ENCODE results near the gene ZBTB44. TPM values are rescaled to one million over a fixed set of nuclear protein-coding genes. Genes with fewer than 3 reads are reported as not detected.

ZBTB44 gene
- total RNA-seq, 1 experiment from 2014 or later, result 66.4 TPM

DNA sequence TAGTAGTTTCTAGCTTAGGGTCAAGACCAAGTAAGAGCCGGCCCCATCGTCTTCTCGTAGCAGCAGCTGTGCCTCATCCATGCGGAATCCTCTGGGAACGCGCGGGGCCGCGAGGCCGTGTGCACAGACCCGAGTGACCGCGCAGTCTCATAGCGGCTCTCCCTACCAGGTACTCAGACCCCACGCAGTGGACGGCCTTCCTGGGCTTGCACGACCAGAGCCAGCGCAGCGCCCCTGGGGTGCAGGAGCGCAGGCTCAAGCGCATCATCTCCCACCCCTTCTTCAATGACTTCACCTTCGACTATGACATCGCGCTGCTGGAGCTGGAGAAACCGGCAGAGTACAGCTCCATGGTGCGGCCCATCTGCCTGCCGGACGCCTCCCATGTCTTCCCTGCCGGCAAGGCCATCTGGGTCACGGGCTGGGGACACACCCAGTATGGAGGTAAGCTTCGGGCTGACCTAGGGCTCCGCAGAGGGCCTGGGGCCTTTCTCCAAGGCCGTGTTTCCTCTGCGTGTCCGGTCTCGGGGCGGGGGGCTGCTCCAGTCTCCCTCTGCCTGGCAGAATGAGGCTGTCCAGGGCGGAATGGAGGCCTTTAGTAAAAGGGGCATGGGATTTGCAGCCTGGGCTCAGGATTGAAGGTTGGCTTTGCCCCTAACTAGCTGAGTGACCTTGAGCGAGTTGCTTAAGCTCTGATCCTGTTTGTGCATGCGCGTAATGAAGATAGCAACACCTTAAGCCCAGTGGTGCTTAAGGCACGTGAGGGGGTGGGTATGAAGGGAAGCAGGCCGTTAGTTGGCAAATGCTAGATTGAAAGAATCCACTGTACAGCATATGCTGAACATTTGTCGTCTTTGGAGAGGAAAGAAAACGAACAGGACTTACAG, 106.2 kb downstream of the ZBTB44 start:
- Histone ChIP-seq H3K4me3 (ENCODE audit: low read depth in 2 of 2, low read length in 2 of 2) (no peak overlapping the region), H3K27ac (ENCODE audit: low read length) (no peak overlapping the region), H3K36me3 (ENCODE audit: control insufficient read depth, insufficient read depth, low read length) (no peaks in the 10 kb centered on the region), H3K4me1 (ENCODE audit: control insufficient read depth, insufficient read depth, low read length) (0 out of 2 replicates have a peak, but pooled peaks cover 2% of the 10 kb centered on the region), H3K9me3 (ENCODE audit: control insufficient read depth, insufficient read depth, low read depth, low read length) (no peaks in the 10 kb centered on the region), H3K27me3 (ENCODE audit: control insufficient read depth, insufficient read depth, low read length) (no peaks in the 10 kb centered on the region)
- ChIA-PET CTCF (no interaction called here), POLR2A (no interaction called here)
- ATAC-seq (no peak), DNase-seq (ENCODE audit: low read depth, low spot score) (no peak)
- intact Hi-C loops (cut with micrococcal nuclease; ENCODE audit: unreplicated experiment) (no loop called here), in situ Hi-C loops (cut with HindIII; ENCODE audit: low pct_unique_long_range_greater_than_20kb, low sequenced_read_pairs) (no loop called here)
- TF ChIP-seq, protein P1, sequence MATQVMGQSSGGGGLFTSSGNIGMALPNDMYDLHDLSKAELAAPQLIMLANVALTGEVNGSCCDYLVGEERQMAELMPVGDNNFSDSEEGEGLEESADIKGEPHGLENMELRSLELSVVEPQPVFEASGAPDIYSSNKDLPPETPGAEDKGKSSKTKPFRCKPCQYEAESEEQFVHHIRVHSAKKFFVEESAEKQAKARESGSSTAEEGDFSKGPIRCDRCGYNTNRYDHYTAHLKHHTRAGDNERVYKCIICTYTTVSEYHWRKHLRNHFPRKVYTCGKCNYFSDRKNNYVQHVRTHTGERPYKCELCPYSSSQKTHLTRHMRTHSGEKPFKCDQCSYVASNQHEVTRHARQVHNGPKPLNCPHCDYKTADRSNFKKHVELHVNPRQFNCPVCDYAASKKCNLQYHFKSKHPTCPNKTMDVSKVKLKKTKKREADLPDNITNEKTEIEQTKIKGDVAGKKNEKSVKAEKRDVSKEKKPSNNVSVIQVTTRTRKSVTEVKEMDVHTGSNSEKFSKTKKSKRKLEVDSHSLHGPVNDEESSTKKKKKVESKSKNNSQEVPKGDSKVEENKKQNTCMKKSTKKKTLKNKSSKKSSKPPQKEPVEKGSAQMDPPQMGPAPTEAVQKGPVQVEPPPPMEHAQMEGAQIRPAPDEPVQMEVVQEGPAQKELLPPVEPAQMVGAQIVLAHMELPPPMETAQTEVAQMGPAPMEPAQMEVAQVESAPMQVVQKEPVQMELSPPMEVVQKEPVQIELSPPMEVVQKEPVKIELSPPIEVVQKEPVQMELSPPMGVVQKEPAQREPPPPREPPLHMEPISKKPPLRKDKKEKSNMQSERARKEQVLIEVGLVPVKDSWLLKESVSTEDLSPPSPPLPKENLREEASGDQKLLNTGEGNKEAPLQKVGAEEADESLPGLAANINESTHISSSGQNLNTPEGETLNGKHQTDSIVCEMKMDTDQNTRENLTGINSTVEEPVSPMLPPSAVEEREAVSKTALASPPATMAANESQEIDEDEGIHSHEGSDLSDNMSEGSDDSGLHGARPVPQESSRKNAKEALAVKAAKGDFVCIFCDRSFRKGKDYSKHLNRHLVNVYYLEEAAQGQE (IDR thresholded peaks at IDR 0.05; ENCODE audit: insufficient read depth in 1 of 2, low read depth in 2 of 2, low read length in 1 of 2), result no peak
- no peak for TF ChIP-seq POLR2AphosphoS5 (IDR thresholded peaks at IDR 0.05; ENCODE audit: low read depth, low read length)
- TF ChIP-seq SIN3A (IDR thresholded peaks at IDR 0.05; ENCODE audit: borderline replicate concordance, insufficient read depth, low read depth, low read length), result no peak
- TF ChIP-seq, protein P2, sequence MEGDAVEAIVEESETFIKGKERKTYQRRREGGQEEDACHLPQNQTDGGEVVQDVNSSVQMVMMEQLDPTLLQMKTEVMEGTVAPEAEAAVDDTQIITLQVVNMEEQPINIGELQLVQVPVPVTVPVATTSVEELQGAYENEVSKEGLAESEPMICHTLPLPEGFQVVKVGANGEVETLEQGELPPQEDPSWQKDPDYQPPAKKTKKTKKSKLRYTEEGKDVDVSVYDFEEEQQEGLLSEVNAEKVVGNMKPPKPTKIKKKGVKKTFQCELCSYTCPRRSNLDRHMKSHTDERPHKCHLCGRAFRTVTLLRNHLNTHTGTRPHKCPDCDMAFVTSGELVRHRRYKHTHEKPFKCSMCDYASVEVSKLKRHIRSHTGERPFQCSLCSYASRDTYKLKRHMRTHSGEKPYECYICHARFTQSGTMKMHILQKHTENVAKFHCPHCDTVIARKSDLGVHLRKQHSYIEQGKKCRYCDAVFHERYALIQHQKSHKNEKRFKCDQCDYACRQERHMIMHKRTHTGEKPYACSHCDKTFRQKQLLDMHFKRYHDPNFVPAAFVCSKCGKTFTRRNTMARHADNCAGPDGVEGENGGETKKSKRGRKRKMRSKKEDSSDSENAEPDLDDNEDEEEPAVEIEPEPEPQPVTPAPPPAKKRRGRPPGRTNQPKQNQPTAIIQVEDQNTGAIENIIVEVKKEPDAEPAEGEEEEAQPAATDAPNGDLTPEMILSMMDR (IDR thresholded peaks at IDR 0.05), result no peak
- TF ChIP-seq TCF7L2 (IDR thresholded peaks at IDR 0.05; ENCODE audit: low read depth, low read length), result no peak
- BruUV-seq (replicated peaks), result no TSS peak

DNA sequence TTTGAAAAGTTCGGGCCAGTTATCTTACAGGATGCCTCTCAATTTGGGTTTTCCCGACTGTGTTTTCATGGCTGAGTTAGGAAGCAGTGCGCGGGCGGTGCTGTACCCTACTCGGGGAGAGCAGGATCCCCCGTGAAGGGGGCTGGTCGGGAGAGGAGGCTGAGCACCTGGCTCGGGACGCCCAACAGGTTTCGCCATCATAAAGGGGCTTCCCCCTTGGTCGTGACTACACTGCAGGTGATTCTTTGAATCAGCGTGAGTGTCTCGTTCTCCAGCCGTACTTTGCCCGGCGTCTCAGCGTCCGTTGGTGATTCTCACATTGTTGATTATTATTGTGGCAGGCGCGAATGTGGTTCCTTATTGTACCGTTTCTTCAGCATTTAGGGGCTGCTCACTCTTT, 108.6 kb downstream of the ZBTB44 start:
- BruUV-seq (replicated peaks), result no TSS peak
- POLR2A ChIA-PET, result interaction anchor here (0.7 kb wide), 1 partner anchor 110 kb away, joined by 8 read pairs; no protein-coding TSS in a partner anchor
- intact Hi-C loops (cut with micrococcal nuclease; ENCODE audit: unreplicated experiment) (no loop called here), in situ Hi-C loops (cut with HindIII; ENCODE audit: low pct_unique_long_range_greater_than_20kb, low sequenced_read_pairs) (no loop called here)
- H3K4me3 ChIP-seq (ENCODE audit: low read depth in 2 of 2, low read length in 2 of 2), result no peak overlapping the region
- TF ChIP-seq, protein P1 (IDR thresholded peaks at IDR 0.05; ENCODE audit: insufficient read depth in 1 of 2, low read depth in 2 of 2, low read length in 1 of 2), result no peak
- TF ChIP-seq TCF7L2 (IDR thresholded peaks at IDR 0.05; ENCODE audit: low read depth, low read length) (no peak), POLR2AphosphoS5 (IDR thresholded peaks at IDR 0.05; ENCODE audit: low read depth, low read length) (no peak), SIN3A (IDR thresholded peaks at IDR 0.05; ENCODE audit: borderline replicate concordance, insufficient read depth, low read depth, low read length) (no peak)
- TF ChIP-seq, protein P2 (IDR thresholded peaks at IDR 0.05), result no peak
- H3K36me3 ChIP-seq (ENCODE audit: control insufficient read depth, insufficient read depth, low read length), result no peaks in the 10 kb centered on the region
- H3K4me1 ChIP-seq (ENCODE audit: control insufficient read depth, insufficient read depth, low read length), result no peaks in the 10 kb centered on the region
- CTCF ChIA-PET, result no interaction called here
- H3K27me3 ChIP-seq (ENCODE audit: control insufficient read depth, insufficient read depth, low read length), result no peaks in the 10 kb centered on the region
- no peak overlapping the region for H3K27ac ChIP-seq (ENCODE audit: low read length)
- ATAC-seq (no peak), DNase-seq (ENCODE audit: low read depth, low spot score) (no peak)
- H3K9me3 ChIP-seq (ENCODE audit: control insufficient read depth, insufficient read depth, low read depth, low read length), result no peaks in the 10 kb centered on the region
